Nucleus accumbens (tissue), 56 donors: Measurements from ENCODE around the gene IL10RA.
"Not testable (repeated sequence)": the region's sequence is repeated elsewhere in the genome, so short reads cannot be mapped to it uniquely, and the experiment has no call there.

Source experiments
- DNase-seq, 56 donors: peaks; one replicate each; lab custom pipeline; 2025; lab: John Stamatoyannopoulos, UW

IL10RA gene

DNA sequence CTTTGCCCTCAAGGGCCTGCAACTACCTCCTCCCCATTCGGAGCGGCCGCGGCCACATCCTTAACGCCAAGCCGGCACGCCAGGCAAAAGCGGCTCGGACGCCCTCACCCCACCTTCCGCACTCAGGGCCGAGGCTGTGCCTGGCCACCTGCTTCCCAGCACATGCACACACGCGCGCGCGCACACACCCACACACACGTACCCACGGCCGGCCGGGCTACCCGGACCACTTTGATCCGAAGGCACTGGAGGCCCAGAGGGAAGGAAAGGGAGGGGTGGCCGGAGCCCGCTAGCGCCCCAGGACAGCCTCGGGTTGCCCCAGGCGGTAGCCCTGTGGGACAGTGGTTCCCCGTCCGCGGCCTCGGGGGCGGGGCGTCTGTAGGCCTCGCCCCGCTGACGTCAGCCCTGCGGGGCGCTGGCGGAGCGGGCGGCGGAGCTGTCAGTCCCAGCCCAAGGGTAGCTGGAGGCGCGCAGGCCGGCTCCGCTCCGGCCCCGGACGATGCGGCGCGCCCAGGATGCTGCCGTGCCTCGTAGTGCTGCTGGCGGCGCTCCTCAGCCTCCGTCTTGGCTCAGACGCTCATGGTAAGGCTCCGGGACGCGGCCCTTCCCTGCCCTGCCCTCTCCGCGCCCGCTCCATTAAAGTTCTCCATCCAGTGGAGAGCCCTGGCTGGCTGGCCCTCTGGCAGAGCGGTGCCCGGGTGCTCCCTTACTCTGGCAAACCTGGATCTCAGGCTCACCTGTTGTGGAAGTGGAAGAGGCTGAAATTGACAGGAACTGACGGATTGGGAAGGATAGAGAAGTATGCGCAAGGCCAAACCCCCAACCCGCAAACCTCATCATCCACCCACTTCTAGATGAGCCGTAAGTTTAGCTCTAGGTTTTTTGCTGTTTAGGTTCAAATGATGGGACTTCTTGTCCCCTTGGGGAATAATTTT, at the start of gene IL10RA:
Gene IL10RA (plus strand): TSS at position 442 of the 935 bp plus-strand sequence. CDS start 74 bp downstream, at position 516.
- DNase-seq = peak in 51 of 56 donors; percentile 14 to 85 (median 63)

DNA sequence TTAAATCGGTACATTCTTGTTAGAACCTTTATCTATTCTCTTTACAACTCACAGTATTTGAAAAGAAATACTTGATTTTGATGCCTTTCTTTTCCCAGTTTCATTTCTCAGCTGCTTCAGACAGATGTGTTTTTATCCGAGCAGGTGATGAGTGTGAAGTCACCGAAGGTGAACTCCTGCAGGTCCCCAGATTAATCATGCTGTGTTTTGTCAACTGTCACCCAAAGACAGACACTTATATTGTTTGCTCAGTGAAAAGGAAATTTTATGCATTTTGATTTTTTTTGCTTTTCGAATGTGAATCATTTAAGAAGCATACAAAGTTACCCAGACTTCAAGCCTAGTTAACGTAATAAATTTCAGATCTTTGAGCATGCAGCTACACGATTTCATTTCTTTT, 49.2 kb upstream of the IL10RA start:
- peak in 6 of 56 donors; percentile 2 to 14 (median 6) for DNase-seq

- DNase-seq = no peak
Measured at GRCh38 chr11:117940736-117941135, 45.5 kb upstream of the IL10RA start.

DNA sequence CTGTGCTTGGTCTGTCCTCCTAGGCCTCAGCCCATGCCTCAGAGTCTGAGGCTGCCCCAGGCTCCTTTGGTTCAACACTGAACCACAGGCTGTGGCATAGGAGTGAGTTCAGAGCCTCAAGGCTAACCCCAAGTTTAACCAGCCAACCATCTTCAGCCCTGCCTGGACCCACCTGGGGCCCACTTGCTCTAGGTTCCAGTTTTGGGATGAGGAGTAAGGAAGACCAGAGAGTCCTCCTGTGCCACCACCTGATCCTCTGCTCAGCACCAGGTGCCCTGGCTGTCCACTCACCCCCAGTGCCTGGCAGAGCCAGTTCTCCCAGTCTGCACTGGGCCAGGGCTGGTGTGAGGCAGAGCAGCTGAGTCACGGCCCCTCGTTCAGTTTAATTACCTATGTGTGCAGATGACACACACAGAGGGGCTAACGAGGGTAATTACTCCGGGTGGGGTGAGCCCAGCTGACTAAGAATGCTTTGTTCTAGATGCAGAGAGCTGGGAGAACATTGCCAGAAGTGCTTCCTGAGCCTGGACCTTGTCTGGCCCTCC, 45.0 kb upstream of the IL10RA start:
- no peak for DNase-seq

DNA sequence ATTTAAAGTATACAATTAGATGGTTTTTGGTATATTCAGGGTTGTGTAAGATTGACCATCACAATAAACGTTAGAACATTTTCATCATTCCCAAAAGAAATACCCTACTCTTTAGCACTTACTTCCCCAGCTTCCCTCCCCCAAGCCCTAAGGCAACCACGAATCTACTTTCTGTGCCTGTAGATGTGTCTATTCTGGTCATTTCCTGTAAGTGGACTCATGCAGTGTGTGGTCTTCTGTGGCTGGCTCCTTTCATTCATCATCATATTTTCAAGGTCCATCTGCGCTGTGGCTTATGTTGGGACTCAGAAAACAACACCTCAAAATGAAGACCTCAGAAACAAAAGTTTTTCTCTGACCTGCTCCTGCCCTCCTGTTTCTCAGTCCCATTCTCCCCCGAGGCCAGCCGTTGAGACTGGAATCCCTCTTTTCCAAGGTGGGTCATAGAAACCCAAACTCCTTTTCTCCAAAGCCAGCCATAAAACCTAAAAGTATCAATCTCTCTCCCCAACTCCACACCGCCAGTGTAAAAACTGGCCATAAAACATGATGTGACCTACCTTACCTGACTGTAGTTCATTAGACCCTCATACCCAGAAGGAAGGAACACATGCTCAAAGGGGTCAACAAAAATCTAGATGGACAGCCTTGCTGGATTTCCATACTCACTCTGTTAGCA, 44.1 kb upstream of the IL10RA start:
- DNase-seq = no peak

DNA sequence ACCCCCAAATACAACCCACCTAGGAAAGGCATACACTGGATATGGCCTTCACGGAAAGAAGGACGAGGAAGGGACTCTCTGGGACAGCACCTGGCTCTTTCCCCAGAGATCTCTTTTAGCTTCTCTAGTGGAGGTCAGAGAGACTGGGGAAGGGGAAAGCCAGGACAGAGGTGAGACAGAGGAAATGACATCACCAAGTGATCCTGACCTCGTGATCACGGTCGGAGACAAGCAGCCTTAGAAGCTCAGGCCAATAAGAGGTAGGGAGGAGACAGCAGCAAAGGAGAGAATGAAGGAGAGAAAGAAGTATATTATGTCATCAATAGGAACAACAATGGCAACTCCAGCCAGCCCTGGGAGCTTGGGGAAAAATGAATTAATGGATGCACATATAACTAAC, 41.6 kb upstream of the IL10RA start:
- DNase-seq = no peak

DNA sequence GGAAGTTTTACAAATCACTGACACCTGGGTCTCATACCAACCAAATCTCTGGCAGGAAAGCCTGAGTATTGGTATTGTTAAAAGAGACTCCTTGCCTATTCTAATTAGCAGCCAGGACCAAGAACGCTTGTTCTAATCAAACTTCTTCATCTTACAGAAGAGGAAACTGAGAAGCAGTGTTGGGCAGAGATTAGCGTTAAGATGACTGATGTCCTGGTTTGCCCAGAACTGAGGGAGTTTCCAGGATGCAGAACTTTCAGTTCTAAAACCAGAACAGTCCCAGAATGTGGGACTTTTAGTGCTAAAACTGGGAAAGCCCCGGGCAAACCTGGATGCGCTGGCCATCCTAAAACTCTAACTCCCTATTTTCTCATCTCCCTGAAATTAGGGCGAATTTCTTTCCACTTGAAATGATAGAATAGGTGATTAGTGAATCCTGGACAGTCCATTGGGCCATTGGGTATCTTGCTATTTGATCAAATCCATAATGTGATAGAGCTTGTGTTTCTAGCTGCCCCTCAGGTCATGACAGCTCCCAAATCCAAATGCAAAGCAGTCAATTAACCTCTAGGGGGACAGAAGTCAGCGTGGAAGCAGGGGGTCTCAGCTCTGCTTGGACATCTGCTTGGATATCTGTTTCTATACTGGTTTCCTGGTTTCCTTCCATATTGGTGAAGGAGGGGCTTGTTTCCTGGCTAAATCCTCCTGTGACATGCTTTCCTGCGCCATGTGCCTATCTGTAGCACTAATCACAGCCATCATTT, 41.0 kb upstream of the IL10RA start:
- DNase-seq = no peak

GRCh38 chr11:117946156-117946841, 39.9 kb upstream of the IL10RA start:
- no peak for DNase-seq

DNA sequence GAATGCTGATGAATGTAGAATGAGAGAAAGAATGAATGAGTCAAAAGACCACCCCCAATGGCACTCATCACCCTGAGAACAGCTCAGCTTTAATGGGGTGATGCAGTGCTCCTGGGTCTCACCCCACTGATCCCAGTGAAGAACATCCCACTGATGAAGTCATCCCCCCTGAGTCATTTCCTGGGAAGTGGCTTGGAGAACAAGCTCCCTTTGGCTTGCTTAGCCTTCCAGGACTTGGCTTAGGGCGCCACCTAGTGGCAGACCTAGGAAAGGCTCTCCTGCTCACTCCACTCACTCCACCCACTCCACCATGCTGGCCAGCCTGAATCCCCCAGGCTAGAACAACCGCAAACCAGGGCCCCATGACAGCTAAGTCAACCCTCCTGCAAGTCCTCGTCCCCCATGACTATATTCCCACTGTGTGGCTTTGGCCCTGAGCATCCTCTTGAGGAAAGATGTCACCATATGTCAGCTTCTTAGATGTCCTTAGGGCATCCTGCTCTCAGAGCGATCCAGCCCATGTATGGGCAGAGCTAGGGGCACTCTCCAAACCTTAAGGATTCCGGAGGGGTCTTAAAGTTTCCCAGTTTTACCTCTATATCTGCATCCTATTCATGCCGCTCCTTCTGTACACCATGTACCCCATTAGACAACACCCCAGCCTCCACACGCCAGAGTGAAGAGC, 39.2 kb upstream of the IL10RA start:
- peak in 53 of 56 donors; percentile 21 to 93 (median 75) for DNase-seq

DNA sequence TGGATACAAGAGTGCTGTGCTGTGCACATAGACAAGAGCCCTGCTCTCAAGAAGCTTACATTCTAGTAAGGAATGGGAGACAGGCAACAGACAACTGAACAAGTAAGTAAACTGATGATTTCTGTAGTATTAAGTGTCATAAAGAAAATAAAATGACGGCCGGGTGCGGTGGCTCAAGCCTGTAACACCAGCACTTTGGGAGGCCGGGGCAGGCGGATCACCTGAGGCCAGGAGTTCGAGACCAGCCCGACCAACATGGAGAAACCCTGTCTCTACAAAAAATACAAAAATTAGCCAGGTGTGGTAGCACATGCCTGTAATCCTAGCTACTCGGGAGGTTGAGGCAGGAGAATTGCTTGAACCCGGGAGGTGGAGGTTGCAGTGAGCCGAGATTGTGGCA, 38.4 kb upstream of the IL10RA start:
- DNase-seq = not testable (repeated sequence)

DNA sequence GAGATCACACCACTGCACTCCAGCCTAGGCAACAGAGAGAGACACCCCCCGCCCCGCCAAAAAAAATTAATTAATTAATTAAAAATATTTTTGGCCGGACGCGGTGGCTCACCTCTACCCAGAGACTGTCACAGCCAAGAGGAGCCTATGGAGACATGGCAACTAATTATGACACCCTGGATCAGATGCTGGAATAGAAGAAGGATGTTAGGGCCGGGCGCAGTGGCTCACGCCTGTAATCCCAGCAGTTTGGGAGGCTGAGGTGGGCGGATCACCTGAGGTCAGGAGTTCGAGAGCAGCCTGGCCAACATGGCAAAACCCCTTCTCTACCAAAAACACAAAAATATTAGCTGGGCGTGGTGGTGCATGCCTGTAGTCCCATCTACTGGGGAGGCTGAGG, 37.7 kb upstream of the IL10RA start:
- DNase-seq = not testable (repeated sequence)

DNA sequence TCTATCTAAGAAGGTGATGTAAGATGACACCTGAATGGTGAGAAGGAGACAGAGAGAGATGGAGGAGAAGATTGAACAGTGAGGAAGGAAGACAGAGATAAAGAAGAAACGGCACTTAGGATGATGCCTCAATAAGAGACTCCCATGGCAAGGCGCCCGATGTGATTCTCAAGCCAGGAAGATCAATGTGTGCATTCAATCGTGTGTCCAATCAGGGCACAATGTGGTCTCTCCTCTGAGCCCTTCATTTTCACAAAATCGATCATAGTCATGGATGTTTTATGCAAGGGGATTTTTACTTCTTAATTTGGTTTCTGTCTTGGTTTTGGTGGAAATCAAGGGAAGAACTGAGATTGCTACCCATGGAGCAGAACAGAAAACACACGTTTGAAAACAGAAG, 37.1 kb upstream of the IL10RA start:
- no peak for DNase-seq

- DNase-seq = no peak
Measured at GRCh38 chr11:117950301-117950700, 35.9 kb upstream of the IL10RA start.

GRCh38 chr11:117950993-117951961, 34.9 kb upstream of the IL10RA start:
- DNase-seq = peak in 1 of 56 donors; percentile 15

- no peak for DNase-seq
Measured at GRCh38 chr11:117953024-117953671, 33.0 kb upstream of the IL10RA start.

GRCh38 chr11:117958949-117959348, 27.2 kb upstream of the IL10RA start:
- no peak for DNase-seq

DNA sequence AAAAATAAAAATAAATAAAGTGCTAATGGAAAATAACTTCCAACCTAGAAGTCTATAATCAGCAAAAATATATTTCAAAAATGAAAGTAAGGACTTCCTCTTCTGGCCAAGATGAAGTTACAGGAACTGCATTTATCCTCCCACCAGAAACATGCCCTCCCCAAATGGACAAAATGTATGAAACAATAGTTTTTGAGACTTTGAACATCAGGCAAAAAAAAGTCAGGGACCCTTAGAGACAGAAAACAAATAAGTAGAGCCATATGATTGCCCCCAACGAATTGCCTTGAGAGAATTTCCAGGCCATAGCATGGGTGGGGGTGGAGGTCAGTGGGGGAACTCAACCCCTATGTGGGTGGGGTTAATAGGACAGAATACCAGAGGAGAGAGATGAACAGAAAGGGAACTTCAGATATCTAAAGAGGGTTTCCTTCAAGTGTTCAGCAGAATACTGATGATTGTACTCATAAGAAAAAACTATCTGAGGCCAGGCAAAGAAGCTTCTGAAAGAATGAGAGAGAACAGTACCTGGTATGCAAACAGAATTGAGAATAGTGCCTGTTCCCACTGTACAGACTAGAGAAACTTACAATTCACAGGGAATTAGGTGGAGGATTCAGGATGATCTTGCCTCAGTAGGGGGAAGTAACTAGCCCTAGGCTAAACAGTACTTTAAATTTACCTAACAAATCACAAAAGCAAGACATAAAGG, 26.6 kb upstream of the IL10RA start:
- no peak for DNase-seq
